ENCODE data around the gene TREM2.
"Not testable (repeated sequence)": the region's sequence is repeated elsewhere in the genome, so short reads cannot be mapped to it uniquely, and the experiment has no call there.

DNA sequence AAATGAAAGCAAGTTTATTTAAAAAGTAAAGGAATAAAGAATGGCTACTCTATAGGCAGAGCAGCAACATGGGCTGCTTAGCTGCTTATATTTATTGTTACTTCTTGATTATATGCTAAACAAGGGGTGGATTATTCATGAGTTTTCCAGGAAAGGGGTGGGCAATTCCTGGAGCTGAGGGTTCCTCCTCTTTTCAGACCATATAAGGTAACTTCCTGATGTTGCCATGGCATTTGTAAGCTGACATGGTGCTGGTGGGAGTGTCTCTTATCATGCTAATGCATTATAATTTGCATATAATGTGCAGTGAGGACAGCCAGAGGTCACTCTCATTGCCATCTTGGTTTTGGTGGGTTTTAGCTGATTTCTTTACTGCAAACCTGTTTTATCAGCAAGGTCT is 26.1 kb upstream of the TREM2 start:
- not testable (repeated sequence) for TF ChIP-seq EZH2phosphoT487 (IDR thresholded peaks at IDR 0.05; ENCODE audit: low read depth, severe bottlenecking, unreplicated experiment); EZH2 (IDR thresholded peaks at IDR 0.05; ENCODE audit: borderline replicate concordance)
- TF ChIP-seq, protein P1, sequence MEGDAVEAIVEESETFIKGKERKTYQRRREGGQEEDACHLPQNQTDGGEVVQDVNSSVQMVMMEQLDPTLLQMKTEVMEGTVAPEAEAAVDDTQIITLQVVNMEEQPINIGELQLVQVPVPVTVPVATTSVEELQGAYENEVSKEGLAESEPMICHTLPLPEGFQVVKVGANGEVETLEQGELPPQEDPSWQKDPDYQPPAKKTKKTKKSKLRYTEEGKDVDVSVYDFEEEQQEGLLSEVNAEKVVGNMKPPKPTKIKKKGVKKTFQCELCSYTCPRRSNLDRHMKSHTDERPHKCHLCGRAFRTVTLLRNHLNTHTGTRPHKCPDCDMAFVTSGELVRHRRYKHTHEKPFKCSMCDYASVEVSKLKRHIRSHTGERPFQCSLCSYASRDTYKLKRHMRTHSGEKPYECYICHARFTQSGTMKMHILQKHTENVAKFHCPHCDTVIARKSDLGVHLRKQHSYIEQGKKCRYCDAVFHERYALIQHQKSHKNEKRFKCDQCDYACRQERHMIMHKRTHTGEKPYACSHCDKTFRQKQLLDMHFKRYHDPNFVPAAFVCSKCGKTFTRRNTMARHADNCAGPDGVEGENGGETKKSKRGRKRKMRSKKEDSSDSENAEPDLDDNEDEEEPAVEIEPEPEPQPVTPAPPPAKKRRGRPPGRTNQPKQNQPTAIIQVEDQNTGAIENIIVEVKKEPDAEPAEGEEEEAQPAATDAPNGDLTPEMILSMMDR (IDR thresholded peaks at IDR 0.05; ENCODE audit: poor library complexity) = not testable (repeated sequence)

Measured in hepatocyte (in vitro differentiated cells).